GM12874 (cell line): Measurements from ENCODE around the gene BACH1.
A peak's percentile ranks its signal among the peaks of the same experiment; 100 is the strongest.

ENCODE experiments used
- TF ChIP-seq, protein P1 (sequence below): IDR thresholded peaks from 2 replicates; pipeline ENCODE4 v1.5.1; 2011; ENCODE audit warnings: low read depth, mild to moderate bottlenecking, control low read depth, low read length, moderate library complexity; ENCODE audit not compliant: insufficient read depth

The BACH1 gene

GRCh38 chr21:29298348-29299045 lies at the start of gene BACH1:
Gene BACH1 (plus strand): TSS chr21:29298922. CDS start chr21:29321281, 22,359 bp downstream.
- TF ChIP-seq, protein P1, sequence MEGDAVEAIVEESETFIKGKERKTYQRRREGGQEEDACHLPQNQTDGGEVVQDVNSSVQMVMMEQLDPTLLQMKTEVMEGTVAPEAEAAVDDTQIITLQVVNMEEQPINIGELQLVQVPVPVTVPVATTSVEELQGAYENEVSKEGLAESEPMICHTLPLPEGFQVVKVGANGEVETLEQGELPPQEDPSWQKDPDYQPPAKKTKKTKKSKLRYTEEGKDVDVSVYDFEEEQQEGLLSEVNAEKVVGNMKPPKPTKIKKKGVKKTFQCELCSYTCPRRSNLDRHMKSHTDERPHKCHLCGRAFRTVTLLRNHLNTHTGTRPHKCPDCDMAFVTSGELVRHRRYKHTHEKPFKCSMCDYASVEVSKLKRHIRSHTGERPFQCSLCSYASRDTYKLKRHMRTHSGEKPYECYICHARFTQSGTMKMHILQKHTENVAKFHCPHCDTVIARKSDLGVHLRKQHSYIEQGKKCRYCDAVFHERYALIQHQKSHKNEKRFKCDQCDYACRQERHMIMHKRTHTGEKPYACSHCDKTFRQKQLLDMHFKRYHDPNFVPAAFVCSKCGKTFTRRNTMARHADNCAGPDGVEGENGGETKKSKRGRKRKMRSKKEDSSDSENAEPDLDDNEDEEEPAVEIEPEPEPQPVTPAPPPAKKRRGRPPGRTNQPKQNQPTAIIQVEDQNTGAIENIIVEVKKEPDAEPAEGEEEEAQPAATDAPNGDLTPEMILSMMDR, result peak; percentile 61

DNA sequence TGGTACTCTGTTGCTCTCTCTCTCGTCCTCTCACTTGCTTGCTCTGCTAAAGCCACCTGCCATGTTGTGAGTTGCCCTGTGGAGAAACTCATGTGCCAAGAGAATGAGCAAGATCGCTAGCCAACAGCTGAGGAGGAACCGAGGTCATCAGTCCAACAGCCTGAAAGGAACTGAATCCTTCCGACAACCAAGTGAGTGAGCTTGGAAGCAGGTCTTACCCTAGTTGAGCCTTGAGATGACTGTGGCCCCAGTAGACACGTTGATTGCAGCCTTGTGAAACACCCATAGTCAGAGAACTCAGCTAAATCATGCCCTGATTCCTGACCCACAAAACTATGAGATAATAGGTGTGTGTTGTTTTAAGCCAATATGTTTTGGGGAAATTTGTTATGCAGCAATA lies 48.1 kb upstream of the BACH1 start:
- TF ChIP-seq, protein P1, result no peak

DNA sequence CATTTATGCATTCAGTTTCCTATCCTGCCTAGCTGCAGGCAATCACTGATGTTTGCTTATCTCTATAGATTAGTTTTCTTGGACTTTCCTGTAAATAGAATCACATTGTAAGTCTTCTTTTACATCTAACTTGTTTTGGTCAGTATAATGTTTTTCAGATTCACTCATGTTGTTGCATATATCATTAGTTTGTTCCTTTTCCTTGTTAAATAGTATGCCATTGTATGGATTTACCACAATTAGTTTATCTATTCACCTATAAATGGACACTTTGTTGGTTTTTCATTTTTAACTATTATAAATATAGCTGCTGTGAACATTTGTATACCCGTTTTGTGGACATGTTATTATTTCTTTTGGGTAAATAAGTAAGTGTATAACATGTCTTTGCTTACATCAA lies 44.2 kb upstream of the BACH1 start:
- TF ChIP-seq, protein P1, result no peak

DNA sequence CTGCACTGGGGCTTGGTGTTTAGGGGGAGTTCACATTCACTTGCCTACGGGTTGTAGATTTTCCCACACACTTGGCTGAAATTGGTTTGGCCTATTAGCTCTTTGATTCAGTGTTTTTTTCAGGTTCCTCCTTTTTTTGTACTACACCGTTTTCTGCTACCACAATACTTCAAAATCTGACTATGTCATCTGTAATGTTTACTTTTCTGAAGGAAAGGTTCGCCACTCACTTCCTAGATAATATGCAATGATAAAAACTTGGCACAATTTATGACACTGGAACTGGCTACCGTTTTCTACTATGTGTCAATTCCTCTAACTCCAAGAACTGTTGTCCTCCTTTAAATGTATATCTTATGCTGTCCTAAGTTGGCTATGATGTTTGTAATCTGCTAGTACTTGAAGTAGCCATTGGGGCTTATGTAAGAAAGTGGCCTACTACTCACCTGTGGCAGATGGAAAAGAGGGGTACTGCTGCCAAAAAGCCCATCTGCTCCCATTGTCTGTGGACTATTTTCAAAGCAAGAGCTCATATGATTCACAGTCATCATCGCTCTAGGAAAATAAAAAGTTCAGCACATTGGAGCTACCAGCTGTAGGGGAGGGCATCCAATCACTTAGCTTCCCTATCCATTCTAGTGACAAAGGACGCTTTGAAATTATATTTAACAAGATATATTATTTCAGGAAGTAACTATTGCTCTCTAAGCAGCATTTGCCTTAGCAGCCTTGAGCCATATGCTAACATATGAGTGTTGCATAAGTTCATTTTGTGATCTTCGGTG lies 42.4 kb upstream of the BACH1 start:
- TF ChIP-seq, protein P1, result no peak

DNA sequence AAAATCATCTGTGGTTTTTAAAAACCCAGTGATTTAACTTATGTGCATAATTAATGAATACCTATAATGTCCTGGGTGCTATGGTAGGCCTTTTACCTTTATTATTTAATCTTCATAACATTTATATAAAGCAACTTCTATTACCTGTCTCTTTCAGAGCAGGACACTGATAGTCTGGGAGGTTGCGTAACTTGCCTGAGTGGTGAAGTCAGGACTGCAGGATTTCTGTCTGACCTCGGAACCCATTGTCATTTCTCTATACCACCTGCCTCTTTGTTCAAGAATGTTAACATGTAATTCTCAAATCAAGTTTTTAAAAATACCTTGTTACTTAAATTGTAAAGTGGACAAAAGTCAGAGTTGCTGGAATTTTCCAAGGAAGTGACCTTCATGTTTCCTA lies 41.0 kb upstream of the BACH1 start:
- TF ChIP-seq, protein P1, result no peak

- TF ChIP-seq, protein P1, result no peak
These were observed 39.9 kb upstream of the BACH1 start for GRCh38 chr21:29258626-29259338.

DNA sequence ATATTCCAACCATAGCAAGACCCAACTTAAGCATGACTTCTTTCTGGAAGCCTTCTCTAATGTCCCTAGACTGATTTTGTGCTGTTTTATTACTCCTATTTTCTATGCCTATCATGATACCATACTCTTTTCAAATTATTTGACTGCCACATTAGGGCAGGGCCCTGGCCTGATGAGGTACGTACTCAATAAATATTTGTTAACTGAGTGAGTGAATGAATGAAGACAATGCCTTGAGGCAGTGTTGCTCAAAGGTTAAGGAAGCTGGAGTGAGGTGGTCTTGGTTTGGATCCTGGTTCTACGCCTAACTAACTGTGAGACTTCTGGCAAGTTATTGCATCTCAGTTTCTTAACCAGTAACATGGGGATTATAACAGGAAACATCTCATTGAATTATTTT lies 38.3 kb upstream of the BACH1 start:
- TF ChIP-seq, protein P1, result no peak
